CD4-positive, alpha-beta T cell treated with Interleukin-4 for 4 hours (primary cell): ENCODE data around the gene SEC62.

Experiments
- DNase-seq: peaks from one replicate; pipeline ENCODE4 v3.0.0-alpha.2; 2020

Gene SEC62

GRCh38 chr3:170022336-170022735 is 55.7 kb downstream of the SEC62 start:
- DNase-seq, result no peak

- no peak for DNase-seq
These were observed 56.6 kb downstream of the SEC62 start for GRCh38 chr3:170023165-170023564.

GRCh38 chr3:170024581-170024980 is 58.0 kb downstream of the SEC62 start:
- DNase-seq, result no peak

- DNase-seq, result peak; percentile 8
These were observed 60.9 kb downstream of the SEC62 start for GRCh38 chr3:170027233-170028102.

GRCh38 chr3:170033489-170033888 is 66.9 kb downstream of the SEC62 start:
- DNase-seq, result peak; percentile 39

DNA sequence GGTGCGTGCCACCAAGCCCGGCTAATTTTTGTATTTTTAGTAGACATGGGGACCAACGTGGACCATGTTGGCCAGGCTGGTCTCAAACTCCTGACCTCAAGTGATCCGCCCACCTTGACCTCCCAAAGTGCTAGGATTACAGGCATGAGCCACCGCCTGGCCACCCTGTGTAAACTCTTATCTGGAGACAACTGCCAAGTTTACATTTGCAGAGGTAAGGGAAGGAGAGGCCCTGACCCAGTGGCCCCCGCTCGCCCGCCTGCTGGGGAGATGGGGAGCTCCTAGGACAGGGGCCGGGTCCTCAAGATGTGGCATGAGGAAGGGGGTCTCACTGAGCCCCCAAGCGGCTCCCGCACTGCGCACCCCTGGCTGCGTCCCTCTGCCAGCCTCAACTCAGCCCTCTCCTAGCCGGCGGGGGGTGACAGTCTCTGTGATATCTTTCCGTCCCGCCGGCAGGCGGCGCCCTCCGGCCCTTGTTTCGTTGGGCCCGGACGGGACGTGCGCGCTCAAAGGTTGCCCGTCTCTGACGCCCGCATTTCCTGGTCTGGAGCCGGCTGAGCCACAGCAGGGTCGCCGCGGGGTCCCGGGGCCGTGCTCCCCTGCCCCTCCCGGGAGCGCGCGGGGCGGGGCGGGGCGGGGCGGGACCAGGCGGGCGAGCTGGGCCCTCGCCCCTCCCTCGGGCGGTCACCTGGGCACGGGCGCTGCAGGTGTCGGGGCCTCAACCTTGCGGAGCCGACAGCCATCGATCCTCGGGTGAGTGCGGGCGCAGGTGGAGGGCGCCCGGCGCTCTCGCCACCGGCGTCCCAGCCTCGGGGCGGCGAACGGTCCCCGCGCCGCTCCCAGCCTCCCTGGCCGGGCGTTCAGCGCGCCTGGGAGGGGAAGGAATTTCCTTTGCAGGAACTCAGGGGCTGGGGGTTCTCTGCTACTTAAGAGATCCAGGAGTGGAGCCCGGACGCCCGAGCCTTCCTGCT is 71.1 kb downstream of the SEC62 start, which contains the start of gene GPR160:
Gene GPR160 (plus strand): TSS at position 533 of the 971 bp plus-strand sequence. CDS start 45,978 bp downstream, outside the sequence.
- DNase-seq, result peak; percentile 74

- peak; percentile 19 for DNase-seq
These were observed 72.0 kb downstream of the SEC62 start for GRCh38 chr3:170038434-170039110.

- DNase-seq, result no peak
These were observed 73.8 kb downstream of the SEC62 start for GRCh38 chr3:170040418-170040817.

GRCh38 chr3:170043506-170043905 is 76.9 kb downstream of the SEC62 start:
- DNase-seq, result no peak

GRCh38 chr3:170044271-170044670 is 77.7 kb downstream of the SEC62 start:
- no peak for DNase-seq

- DNase-seq, result no peak
These were observed 78.2 kb downstream of the SEC62 start for GRCh38 chr3:170044795-170045244.

DNA sequence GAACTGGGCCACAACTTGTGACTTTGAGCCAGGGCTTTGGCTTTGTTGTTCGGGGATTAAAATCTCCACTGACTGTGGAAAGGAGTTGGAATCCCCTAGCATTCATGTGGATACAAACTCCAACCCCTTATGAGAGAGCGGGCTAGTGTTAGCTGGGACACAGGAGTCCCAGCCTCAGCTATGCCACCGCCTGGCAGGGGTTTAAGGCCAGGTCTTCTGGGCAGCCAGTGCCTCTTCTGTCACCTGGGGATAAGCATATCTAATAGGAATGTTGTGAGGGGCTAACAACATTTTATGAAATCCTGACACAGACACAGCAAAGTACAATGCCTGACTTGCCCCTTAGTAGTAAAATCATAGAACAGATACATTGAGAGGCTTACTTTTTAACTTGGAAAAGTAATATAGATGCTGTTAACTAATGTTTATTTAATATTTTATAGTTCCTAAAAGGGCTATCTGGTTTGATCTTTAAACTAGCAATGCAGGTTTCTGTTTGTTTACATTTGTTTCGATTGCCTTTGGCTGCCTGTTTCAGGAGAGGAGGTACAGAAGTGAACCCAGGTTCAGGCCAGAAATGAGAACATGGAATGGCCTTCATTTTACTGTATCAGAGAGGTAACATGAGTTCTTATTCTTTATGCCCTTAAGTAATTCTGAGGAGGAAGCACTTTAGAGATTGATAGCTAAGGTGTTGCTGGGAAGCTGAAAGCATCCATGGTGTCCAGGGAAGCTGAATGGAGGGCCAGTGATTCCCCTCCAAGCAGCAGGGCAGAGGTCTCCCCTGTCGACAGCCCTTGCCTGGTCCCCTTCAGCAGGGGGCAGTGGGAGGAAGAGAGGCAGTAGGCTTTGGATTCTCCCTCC is 79.9 kb downstream of the SEC62 start:
- no peak for DNase-seq

DNA sequence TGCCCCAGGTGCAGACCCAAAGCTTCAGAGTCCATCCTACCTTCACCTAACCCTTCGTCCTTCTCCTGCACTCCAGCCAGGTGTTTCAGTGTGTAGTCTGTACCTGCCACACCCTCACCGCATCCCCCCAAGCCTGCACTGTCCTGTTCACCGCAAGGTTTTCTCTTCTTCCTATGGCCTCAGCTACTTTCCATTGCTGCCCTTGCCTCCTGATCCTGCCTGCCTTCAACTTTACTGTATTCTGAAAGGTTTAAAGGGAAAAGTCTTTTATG is 80.5 kb downstream of the SEC62 start:
- DNase-seq, result no peak
